PC-3 (cell line): ENCODE measurements around the gene C1orf94. TPM values are rescaled to one million over a fixed set of nuclear protein-coding genes. Genes with fewer than 3 reads are reported as not detected.

Experiments
- ATAC-seq: fragments of 200-7000 bp; cut with Tn5 transposase; 2 replicates; pipeline ENCODE4 v1.9.1; 2020; ENCODE audit warnings: mild to moderate bottlenecking, moderate library complexity
- BruUV-seq: library from RNA; stranded (reverse); fragments of 400-500 nt; replicated peaks from 2 replicates; lab custom pipeline; 2021; lab: Mats Ljungman, UMichigan
- CTCF ChIA-PET: fragments of 300-600 bp; sonication (Branson Sonifier 250); formaldehyde crosslinking; loops from one replicate; lab custom pipeline; 2022; ENCODE audit warnings: antibody characterized with exemption; lab: Charles Lee
- POLR2A ChIA-PET: fragments of 300-600 bp; sonication (Branson Sonifier 250); formaldehyde crosslinking; loops from one replicate; lab custom pipeline; 2022; ENCODE audit warnings: antibody characterized with exemption; ENCODE audit not compliant: unreplicated experiment; lab: Charles Lee
- DNase-seq: peaks from one replicate; pipeline ENCODE4 v3.0.0-alpha.2; 2015
- H2AFZ ChIP-seq: fragments of 300-600 bp; sonication (generic); 2 replicates; pipeline ENCODE4 v1.6.0; 2016; ENCODE audit warnings: antibody characterized with exemption, low read length
- H3F3A ChIP-seq: fragments of 300-600 bp; sonication (generic); one replicate; pipeline ENCODE4 v1.6.0; 2017; ENCODE audit warnings: antibody characterized with exemption, low read length, control low read depth, mild to moderate bottlenecking; ENCODE audit not compliant: unreplicated experiment
- H3K27ac ChIP-seq: fragments of 300-600 bp; sonication (generic); 2 replicates; pipeline ENCODE4 v1.5.1; 2016; ENCODE audit warnings: mild to moderate bottlenecking, low read length
- H3K27me3 ChIP-seq: fragments of 300-600 bp; sonication (generic); 2 replicates; pipeline ENCODE4 v1.6.1; 2016; ENCODE audit warnings: low read length, mixed read lengths
- H3K36me3 ChIP-seq: fragments of 300-600 bp; sonication (generic); 2 replicates; pipeline ENCODE4 v1.6.1; 2016; ENCODE audit warnings: low read depth, mixed run types, low read length, mixed read lengths
- H3K4me1 ChIP-seq: fragments of 300-600 bp; sonication (generic); 2 replicates; pipeline ENCODE4 v1.5.1; 2016; ENCODE audit warnings: low read length; ENCODE audit not compliant: insufficient read depth
- H3K4me2 ChIP-seq: fragments of 300-600 bp; sonication (generic); 2 replicates; pipeline ENCODE4 v1.6.0; 2016; ENCODE audit warnings: low read length
- H3K4me3 ChIP-seq: fragments of 300-600 bp; sonication (generic); 2 replicates; pipeline ENCODE4 v1.5.1; 2016; ENCODE audit warnings: mild to moderate bottlenecking, low read length, mixed read lengths
- H3K79me2 ChIP-seq: fragments of 300-600 bp; sonication (generic); 2 replicates; pipeline ENCODE4 v1.6.1; 2017; ENCODE audit warnings: low read length, mixed read lengths
- H3K9ac ChIP-seq: fragments of 300-600 bp; sonication (generic); 2 replicates; pipeline ENCODE4 v1.6.0; 2016; ENCODE audit warnings: mild to moderate bottlenecking, low read length
- H3K9me2 ChIP-seq: fragments of 300-600 bp; sonication (generic); replicated peaks from 2 replicates; pipeline ENCODE4 v1.6.1; 2016; ENCODE audit warnings: mixed run types, low read length, mixed read lengths
- H3K9me3 ChIP-seq: fragments of 300-600 bp; sonication (generic); 2 replicates; pipeline ENCODE4 v1.6.1; 2016; ENCODE audit warnings: low read length, mixed read lengths
- H4K20me1 ChIP-seq: fragments of 300-600 bp; sonication (generic); 2 replicates; pipeline ENCODE4 v1.6.1; 2016; ENCODE audit warnings: low read length, mixed read lengths
- EZH2 ChIP-seq: fragments of 300-600 bp; sonication (generic); IDR thresholded peaks from one replicate; pipeline ENCODE4 v1.6.1; 2017; ENCODE audit warnings: antibody characterized with exemption, mild to moderate bottlenecking, low read length; ENCODE audit not compliant: unreplicated experiment
- EZH2phosphoT487 ChIP-seq: fragments of 300-600 bp; sonication (generic); IDR thresholded peaks from 2 replicates; pipeline ENCODE4 v1.6.1; 2018; ENCODE audit warnings: mild to moderate bottlenecking, antibody characterized with exemption, low read length, borderline replicate concordance
- intact Hi-C: fragments of 100-400 bp; cut with micrococcal nuclease; formaldehyde crosslinking; loops from 2 replicates; pipeline ENCODE4 v1.9.0; 2023
- total RNA-seq: library from RNA; depleted of rRNA; stranded (reverse); fragments of >200 nt; gene quantifications from 2 replicates; pipeline ENCODE4 v1.2.3, GENCODE V29; 2014
- TF ChIP-seq, protein P1 (sequence below): fragments of 300-600 bp; sonication (generic); conservative IDR thresholded peaks from 2 replicates; pipeline ENCODE4 v1.5.1; 2017; ENCODE audit warnings: antibody characterized with exemption, low read depth, mild to moderate bottlenecking, low read length

The C1orf94 gene
- total RNA-seq, 1 experiment from 2014 or later: not detected

DNA sequence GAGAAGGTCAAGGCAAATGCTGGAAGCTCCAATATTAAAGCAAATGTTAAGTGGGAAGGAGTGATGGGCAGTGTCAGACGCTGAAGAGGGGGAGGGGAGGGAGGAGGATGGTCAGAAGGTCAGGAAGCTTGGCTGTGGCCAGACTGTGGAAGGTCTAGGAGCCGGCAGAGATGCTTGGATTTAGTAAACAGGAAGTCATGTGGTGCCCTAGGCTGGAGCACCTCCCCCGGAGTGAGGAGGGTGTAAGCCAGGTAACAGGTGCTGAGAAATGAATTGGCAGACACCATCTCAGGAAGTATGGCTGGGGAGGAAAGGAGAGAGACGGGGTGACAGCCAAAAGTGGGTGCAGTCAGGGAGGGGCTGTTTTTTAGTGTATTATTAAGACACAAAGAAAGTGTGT, 29.4 kb upstream of the C1orf94 start:
- Histone ChIP-seq H4K20me1 (no peaks in the 10 kb centered on the region), H3F3A (no peaks in the 10 kb centered on the region), H3K27me3 (0 out of 2 replicates have a peak, but pooled peaks cover 6% of the 10 kb centered on the region), H3K36me3 (no peaks in the 10 kb centered on the region), H3K9me2 (no peaks in the 10 kb centered on the region), H3K4me1 (no peaks in the 10 kb centered on the region), H3K9me3 (no peaks in the 10 kb centered on the region), H3K4me2 (no peak overlapping the region), H3K27ac (no peak overlapping the region), H3K9ac (no peak overlapping the region), H3K79me2 (no peaks in the 10 kb centered on the region), H3K4me3 (no peak overlapping the region), H2AFZ (no peak overlapping the region)
- no TSS peak for BruUV-seq
- intact Hi-C loops: no loop called here
- no peak for ATAC-seq
- TF ChIP-seq EZH2phosphoT487 (no peak), EZH2 (no peak)
- TF ChIP-seq, protein P1, sequence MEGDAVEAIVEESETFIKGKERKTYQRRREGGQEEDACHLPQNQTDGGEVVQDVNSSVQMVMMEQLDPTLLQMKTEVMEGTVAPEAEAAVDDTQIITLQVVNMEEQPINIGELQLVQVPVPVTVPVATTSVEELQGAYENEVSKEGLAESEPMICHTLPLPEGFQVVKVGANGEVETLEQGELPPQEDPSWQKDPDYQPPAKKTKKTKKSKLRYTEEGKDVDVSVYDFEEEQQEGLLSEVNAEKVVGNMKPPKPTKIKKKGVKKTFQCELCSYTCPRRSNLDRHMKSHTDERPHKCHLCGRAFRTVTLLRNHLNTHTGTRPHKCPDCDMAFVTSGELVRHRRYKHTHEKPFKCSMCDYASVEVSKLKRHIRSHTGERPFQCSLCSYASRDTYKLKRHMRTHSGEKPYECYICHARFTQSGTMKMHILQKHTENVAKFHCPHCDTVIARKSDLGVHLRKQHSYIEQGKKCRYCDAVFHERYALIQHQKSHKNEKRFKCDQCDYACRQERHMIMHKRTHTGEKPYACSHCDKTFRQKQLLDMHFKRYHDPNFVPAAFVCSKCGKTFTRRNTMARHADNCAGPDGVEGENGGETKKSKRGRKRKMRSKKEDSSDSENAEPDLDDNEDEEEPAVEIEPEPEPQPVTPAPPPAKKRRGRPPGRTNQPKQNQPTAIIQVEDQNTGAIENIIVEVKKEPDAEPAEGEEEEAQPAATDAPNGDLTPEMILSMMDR: no peak
- CTCF ChIA-PET: no interaction called here
- no peak for DNase-seq
- POLR2A ChIA-PET: no interaction called here

DNA sequence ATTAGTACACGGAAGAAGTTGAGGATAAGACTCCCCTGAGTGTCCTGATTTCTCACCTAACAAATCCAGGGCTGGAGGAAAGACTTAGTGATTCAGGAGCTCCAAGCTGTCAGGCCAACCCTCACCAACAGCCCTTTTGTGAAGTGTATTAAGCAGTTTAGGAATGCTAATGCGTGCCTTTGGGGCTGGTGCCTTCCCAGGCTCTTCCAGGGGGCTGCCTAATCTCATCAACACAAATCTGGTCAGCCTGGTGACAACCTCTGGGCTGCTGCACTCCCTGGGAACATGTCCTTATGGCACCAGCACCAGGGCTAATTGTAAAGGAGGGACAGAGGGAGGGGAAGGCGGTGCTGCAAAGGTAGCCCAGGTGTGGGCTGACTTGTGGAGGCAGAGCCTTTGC, 27.2 kb upstream of the C1orf94 start:
- H3F3A ChIP-seq: no peaks in the 10 kb centered on the region
- intact Hi-C loops: no loop called here
- DNase-seq (no peak), ATAC-seq (no peak)
- no peaks in the 10 kb centered on the region for H3K9me2 ChIP-seq
- H2AFZ ChIP-seq: no peak overlapping the region
- no peaks in the 10 kb centered on the region for H3K79me2 ChIP-seq
- no peak overlapping the region for H3K4me2 ChIP-seq
- no peaks in the 10 kb centered on the region for H3K36me3 ChIP-seq
- POLR2A ChIA-PET: no interaction called here
- TF ChIP-seq, protein P1: no peak
- no peak for TF ChIP-seq EZH2
- TF ChIP-seq EZH2phosphoT487: no peak
- no peak overlapping the region for H3K27ac ChIP-seq
- H3K9me3 ChIP-seq: no peaks in the 10 kb centered on the region
- H4K20me1 ChIP-seq: no peaks in the 10 kb centered on the region
- H3K27me3 ChIP-seq: peaks cover 6% of the 10 kb centered on the region; the same call in 1 of the 2 replicates
- CTCF ChIA-PET: no interaction called here
- H3K9ac ChIP-seq: no peak overlapping the region
- H3K4me3 ChIP-seq: no peak overlapping the region
- no TSS peak for BruUV-seq
- H3K4me1 ChIP-seq: no peaks in the 10 kb centered on the region

DNA sequence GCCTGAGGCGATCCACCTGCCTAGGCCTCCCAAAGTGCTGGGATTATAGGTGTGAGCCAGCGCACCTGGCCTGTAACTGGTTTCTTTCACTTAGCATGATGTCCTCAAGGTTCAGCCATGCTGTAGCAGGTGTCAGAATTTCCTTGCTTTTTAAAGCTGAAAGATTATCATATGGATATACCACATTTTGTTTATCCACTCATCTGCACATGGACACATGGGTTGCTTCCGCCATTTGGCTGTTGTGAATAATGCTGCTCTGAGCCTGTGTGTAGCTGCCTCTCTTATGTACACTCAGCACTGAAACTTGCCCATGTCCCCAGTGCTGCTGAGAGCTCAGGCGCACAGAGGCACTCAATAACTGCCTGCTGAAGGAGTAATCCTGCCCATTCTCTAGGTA, 23.5 kb upstream of the C1orf94 start:
- H3K79me2 ChIP-seq: no peaks in the 10 kb centered on the region
- TF ChIP-seq EZH2 (no peak), EZH2phosphoT487 (no peak)
- TF ChIP-seq, protein P1: no peak
- H3K9ac ChIP-seq: no peak overlapping the region
- no peaks in the 10 kb centered on the region for H3K9me2 ChIP-seq
- intact Hi-C loops: no loop called here
- no peaks in the 10 kb centered on the region for H3F3A ChIP-seq
- no peak for DNase-seq
- H3K36me3 ChIP-seq: no peaks in the 10 kb centered on the region
- POLR2A ChIA-PET: no interaction called here
- H3K4me1 ChIP-seq: no peaks in the 10 kb centered on the region
- no peak for ATAC-seq
- H3K27me3 ChIP-seq: peaks cover 6% of the 10 kb centered on the region; the same call in 1 of the 2 replicates
- no peaks in the 10 kb centered on the region for H3K9me3 ChIP-seq
- H4K20me1 ChIP-seq: no peaks in the 10 kb centered on the region
- H3K27ac ChIP-seq: no peak overlapping the region
- BruUV-seq: no TSS peak
- CTCF ChIA-PET: no interaction called here
- no peak overlapping the region for H3K4me3 ChIP-seq
- no peak overlapping the region for H3K4me2 ChIP-seq
- H2AFZ ChIP-seq: no peak overlapping the region
